Hematopoietic multipotent progenitor cell treated with erythropoietin and hydrocortisone succinate and interleukin-3 and kit ligand, for 6 days (in vitro differentiated cells): ENCODE data around the gene HOXB4.

Source experiments
- DNase-seq: peaks from one replicate; pipeline ENCODE4 v3.0.0-alpha.2; 2015

The HOXB4 gene

GRCh38 chr17:48600244-48601098 lies 22.3 kb upstream of the HOXB4 start:
- no peak for DNase-seq

- no peak for DNase-seq
Measured at GRCh38 chr17:48599354-48599753, 21.2 kb upstream of the HOXB4 start.

DNA sequence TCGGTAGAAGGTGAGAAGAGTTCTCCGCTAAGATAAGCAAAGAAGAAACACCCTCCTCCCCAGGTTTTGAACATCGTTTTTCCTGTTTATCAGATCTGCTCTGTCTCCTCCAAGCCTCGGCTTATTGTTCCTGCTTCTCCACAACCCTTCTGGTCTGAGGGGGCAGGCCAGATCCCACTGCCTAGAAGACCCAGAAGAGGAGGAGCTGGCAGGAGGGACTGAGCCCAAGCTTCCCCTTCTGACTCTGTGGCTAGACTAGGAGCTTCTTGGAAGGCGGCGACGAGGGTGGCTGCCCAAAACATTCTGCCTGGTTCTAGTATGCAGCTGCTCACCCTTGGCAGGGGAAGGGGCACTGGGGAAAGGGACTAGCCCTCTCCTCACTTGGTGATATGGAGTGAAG lies 20.6 kb upstream of the HOXB4 start:
- no peak for DNase-seq

DNA sequence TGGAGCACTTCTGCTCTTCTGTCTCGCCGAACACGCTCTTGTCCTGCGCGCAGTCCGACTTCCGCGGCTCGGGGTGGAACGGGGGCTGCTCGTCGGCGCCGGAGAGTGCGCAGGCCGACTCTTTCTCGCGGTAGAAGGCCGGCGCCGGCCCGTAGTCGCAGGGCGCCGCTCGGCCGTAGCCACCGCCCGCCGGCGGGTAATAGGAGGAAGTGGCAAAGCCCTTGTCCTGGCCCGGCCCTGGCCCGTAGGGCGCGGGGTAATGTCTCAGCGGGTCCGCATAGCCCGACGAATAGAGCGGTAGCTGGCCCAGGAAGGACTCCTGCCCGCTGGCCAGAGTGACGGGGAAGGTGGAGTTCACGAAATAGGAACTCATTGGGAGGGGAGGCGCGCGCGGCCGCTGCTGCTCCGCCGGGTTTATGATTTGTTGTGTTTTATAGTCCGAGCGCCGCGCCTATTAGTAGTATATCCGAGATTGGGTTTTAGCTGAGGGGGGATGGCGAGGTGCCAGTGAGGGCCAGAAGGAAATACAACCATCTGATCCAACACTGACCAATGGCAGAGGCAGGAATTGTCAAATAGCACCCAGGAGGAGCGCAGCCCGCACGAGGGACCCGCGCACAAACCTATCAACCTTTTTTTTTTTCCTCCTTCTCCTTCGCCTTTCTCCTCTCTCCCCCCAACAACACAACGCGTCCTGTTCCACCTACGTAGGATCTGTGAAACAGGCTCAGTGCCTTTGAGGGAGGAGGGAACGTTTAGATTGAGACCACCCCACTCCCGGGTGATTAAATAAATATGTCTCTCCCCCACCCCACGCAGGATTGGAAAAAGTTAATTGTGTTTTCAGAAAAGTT lies 19.9 kb upstream of the HOXB4 start:
- no peak for DNase-seq

DNA sequence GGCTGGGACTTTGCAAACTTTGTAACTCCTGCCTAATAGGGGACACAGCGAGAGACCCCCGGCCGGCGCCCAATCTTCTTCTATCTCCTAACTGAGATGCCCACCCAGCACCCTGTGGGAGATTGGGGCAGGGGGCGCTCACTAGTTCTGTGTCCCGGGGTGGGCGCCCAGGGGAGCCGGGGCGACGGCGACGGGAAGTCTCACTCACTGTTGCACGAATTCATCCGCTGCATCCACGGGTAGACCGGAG lies 19.3 kb upstream of the HOXB4 start:
- no peak for DNase-seq

DNA sequence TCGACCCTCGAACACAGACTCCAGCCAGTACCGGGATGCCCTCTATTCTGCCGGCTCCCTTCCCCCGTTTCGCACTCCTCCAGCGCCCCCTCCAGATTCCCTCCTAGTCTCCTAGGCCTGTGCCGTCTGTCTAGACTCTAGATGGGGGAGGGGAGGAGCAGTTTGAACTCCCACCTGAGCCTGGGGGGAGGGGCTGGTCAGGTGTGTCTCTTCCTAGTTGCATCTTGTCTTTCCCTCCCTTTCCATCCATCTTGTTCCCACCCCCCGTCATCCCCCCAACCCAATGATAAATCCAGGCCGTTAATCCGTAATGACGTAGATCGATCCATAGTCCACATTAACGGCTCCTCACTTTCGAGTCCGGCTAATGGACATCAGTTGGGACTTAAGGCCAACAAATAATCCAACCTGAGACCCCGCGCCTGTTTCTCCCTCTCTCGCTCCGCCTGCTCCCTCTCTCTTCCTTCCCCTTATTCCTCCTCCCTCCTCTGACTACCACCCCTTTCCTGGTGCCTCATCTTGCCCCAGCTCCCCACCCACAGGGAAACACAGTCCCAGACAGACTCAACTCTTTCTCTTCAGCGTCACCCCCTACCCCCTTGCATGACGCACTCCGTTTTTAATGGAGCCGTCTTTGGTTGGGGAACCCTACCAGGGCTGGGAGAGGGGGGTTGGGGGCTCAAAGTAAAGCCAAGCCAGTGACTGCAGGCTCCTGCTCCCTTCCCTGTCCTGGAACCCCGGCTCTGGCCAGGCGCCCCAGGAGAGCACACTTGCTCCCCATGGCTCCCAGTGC lies 18.8 kb upstream of the HOXB4 start:
- DNase-seq, result no peak

DNA sequence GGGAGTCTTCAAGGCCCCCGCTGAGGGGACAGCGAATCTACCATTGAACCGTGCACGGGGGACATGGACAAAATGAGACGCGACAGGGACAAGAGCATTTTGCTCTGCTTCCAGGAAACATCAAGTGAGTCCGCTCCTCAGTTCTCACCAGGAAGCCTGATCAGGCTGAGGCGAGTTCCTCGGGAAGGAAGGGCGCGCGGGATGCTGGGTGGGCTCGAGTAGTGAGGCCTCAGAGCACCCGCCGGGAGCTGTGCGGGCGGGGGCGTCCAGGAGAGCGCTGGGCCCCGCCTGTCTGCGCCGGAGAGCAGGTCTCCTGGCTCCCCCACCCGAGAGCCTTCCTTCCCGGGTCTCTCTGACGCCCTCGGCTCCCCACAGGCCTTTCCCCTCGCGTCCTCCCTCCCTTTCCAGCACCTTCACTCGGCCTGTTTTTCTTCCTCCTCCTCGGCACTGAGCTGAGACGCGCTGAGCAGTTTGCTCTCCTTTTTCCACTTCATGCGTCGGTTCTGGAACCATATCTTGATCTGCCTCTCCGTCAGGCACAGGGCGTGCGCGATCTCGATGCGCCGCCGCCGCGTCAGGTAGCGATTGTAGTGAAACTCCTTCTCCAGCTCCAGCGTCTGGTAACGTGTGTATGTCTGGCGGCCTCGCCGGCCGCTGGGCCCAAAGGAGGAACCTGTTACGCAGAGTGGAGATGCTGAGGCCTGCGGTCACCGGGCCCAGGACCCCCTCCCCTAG lies 18.0 kb upstream of the HOXB4 start:
- DNase-seq, result no peak

GRCh38 chr17:48595278-48595999 lies 17.3 kb upstream of the HOXB4 start:
- DNase-seq, result no peak

- no peak for DNase-seq
Measured at GRCh38 chr17:48594538-48595277, 16.6 kb upstream of the HOXB4 start.

DNA sequence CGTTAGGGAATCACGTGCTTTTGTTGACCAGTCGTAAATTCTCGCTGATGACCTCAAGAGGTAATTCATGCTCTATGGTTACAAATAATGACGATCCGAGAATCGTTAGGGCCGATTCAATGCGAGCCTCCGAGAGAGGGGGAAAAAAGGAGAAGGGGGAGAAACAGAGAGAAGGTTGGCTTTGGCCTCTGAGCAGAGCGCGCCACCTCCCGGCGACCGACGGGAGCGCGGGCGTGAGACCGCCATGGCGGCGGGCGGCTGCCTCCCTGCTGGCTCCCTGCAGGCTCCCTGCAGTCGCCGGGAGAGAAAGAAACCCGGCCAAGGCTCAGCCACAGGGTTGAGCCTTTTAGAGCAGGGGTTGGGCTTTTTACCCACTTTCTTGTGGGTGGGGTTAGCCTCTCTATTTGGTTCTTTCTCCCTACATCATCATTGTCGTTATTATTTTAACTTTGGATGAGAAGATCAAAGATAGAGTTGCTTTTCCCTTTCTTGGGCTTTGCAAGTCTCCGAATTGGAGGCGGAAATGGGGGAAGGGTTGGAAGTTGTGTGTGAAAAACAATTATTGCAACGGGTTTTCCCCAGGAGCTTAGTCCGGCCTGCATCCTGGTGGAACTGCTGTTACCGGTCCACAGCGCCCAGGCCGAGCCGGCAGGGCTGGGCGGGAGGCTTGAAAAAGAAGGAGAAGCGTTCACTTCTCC lies 15.8 kb upstream of the HOXB4 start:
- DNase-seq, result peak; percentile 88

GRCh38 chr17:48593126-48593829 lies 15.1 kb upstream of the HOXB4 start, which contains the start of gene HOXB5:
TSS of gene HOXB5 (minus strand) at chr17:48593779. CDS start at chr17:48593682, 97 bp downstream.
- peak; percentile 69 for DNase-seq

DNA sequence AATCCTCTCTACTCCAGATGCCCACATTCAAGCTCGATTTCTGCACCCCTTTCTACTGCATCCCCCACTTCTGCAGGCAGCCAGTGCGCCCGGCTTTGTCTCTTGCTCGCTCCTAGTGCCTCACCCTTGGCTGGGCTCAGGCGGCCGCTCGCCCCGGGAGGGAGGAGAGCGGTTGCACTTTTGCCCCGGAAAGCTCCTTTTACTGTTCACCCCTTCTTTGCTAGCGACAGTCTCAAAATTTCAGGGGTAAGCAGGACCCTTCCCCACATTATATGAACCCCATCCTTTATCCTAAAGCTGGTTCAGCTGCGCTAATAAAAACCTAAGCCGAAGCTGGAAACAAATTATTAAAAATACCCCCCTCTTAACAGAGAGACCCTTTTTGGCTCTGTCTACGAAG lies 14.4 kb upstream of the HOXB4 start:
- DNase-seq, result peak; percentile 70

DNA sequence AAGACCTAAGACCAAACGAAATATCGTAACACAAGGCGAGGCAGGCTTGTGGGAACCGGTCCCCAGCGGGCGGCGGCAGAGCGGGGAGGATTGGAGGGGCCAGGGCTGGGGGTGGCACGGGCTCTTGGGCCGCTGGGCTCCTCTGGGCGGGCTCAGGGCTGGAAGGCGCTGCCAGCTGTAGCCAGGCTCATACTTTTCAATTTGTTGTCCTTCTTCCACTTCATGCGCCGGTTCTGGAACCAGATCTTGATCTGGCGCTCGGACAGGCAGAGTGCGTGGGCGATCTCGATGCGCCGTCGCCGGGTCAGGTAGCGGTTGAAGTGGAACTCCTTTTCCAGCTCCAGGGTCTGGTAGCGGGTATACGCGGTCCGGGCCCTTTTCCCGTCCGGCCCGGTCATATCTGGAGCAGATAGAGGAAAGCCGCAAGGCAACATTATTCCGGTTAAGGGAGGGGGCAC lies 13.9 kb upstream of the HOXB4 start:
- no peak for DNase-seq

GRCh38 chr17:48591255-48592056 lies 13.3 kb upstream of the HOXB4 start:
- no peak for DNase-seq

- no peak for DNase-seq
Measured at GRCh38 chr17:48590607-48591161, 12.5 kb upstream of the HOXB4 start.

DNA sequence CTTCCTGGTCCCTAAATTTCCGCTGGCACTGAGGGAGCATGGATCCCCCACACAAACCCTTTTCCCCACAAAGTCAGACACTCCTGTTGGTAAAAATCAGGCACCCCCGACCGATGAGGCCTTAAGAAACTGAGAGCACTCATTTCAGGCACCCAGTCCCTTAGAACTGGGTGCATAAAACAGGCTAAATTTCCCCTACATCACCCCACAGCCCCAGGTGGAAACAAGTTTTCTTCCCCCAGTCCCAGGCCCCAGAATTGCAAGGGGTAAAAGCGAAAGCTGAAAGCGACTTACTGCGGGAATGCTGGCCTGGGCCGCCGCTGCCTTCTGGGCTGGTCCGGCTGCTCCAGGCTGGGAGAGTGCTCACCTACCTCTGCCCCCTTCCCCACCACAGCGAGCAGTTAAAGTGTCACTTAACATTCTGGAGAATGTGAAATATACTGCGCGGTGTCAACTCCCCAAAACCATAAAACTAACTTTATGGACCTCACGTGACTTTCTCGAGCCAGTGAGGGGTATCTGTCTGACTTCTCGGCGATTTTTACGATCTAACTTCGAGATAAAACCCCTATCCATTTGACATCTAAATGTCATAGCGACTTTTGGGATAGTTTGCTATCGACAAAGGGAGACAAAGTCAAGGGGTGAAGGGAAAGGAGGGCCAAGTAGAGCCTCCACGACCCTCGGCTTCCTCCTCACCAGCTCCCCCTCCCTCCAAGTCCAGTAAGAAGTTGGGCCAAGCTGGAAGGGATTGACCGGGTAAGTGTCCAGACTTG lies 11.9 kb upstream of the HOXB4 start, which contains the start of gene HOXB3:
Gene HOXB3, minus strand, starts transcription at position 411 of the 776 bp plus-strand sequence. CDS start 37,767 bp downstream, outside the sequence.
- no peak for DNase-seq

GRCh38 chr17:48589060-48589830 lies 11.1 kb upstream of the HOXB4 start:
- DNase-seq, result no peak
